ENCODE results near the gene ROR1. TPM values are rescaled to one million over a fixed set of nuclear protein-coding genes. Genes with fewer than 3 reads are reported as not detected.

The ROR1 gene
- total and polyA plus RNA-seq, 5 donors from 2014 or later: not detected

DNA sequence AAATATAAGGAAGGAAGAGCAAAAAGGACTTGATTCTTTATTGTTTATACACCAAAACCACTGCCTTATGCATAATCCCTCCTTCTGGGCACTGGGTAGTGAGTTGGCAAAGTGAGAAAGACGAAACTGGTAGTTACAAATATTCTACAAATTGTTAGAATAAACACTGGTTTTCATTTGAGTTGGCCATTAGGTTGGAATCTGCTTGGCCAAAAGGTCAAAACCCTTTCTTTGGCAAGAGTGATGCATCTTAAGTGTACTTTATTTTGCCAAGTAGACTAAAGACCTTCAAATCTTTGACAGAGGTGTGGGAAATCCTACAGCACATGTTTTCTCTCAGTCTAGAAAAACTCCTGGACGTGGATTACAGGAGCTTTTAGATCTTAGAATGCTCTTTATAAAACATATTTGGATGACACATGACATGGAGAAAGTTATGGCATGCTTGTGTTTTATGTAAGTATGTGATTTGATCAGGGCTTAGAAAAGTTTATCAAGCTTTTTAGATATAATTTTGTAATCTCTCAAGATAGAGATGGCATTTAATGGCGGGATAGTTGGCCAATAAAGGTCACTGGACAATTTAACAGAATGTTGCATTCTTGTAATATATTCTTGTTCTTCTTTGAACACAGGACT is 120.9 kb downstream of the ROR1 start:
- Histone ChIP-seq H3K27me3 (ENCODE audit: control insufficient read depth, insufficient read depth, low read length) (peaks cover 1% of the 10 kb centered on the region), H3K36me3 (ENCODE audit: control insufficient read depth, insufficient read depth, low read length) (no peaks in the 10 kb centered on the region), H3K27ac (ENCODE audit: insufficient read depth, low read length, poor library complexity, severe bottlenecking) (no peak overlapping the region), H3K9me3 (ENCODE audit: control insufficient read depth in 2 of 2, low read length in 2 of 2) (no peaks in the 10 kb centered on the region), H3K4me1 (ENCODE audit: control insufficient read depth, insufficient read depth, low read length, poor library complexity, severe bottlenecking) (no peaks in the 10 kb centered on the region), H3K4me3 (ENCODE audit: low read depth, low read length) (no peak overlapping the region)
- no peak overlapping the region for H3K27ac Mint-ChIP-seq
- no peaks in the 10 kb centered on the region for H3K4me1 Mint-ChIP-seq
- ATAC-seq (ENCODE audit: low read depth in 2 of 2) (no peak), DNase-seq (no peak)
- H3K36me3 Mint-ChIP-seq: no peaks in the 10 kb centered on the region
- H3K9me3 Mint-ChIP-seq: peaks cover 0 to 5% (median 0%) of the 10 kb centered on the region in 7 donors
- no peak overlapping the region for H3K4me3 Mint-ChIP-seq
- H3K27me3 Mint-ChIP-seq: peaks cover 6% of the 10 kb centered on the region

DNA sequence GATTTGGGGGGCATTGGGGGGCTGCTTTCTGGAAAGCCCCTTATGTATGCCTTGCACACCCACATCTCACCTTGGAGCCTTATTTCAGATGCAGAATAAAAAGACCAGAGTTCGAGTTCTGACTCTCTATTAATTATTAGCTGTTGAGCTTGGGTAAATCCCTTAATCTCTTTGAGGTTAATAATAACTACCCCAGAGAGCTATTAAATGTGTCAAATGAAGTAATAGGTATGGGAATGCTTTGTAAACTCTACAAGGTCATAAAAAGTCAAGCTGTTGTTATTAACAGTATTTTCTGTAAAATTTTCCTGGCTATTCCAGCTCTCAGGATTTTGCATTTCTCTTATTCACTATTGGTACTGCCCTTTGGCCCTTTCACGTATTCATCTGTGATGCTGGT is 122.9 kb downstream of the ROR1 start:
- Histone ChIP-seq H3K9me3 (ENCODE audit: control insufficient read depth in 2 of 2, low read length in 2 of 2) (no peaks in the 10 kb centered on the region), H3K4me1 (ENCODE audit: control insufficient read depth, insufficient read depth, low read length, poor library complexity, severe bottlenecking) (no peaks in the 10 kb centered on the region), H3K4me3 (ENCODE audit: low read depth, low read length) (no peak overlapping the region), H3K27ac (ENCODE audit: insufficient read depth, low read length, poor library complexity, severe bottlenecking) (no peak overlapping the region), H3K36me3 (ENCODE audit: control insufficient read depth, insufficient read depth, low read length) (no peaks in the 10 kb centered on the region), H3K27me3 (ENCODE audit: control insufficient read depth, insufficient read depth, low read length) (peaks cover 1% of the 10 kb centered on the region)
- H3K27ac Mint-ChIP-seq: no peak overlapping the region
- DNase-seq (no peak), ATAC-seq (ENCODE audit: low read depth in 2 of 2) (no peak)
- no peaks in the 10 kb centered on the region for H3K36me3 Mint-ChIP-seq
- H3K4me3 Mint-ChIP-seq: no peak overlapping the region
- H3K4me1 Mint-ChIP-seq: no peaks in the 10 kb centered on the region
- H3K9me3 Mint-ChIP-seq: peaks cover 0 to 3% (median 0%) of the 10 kb centered on the region in 7 donors
- H3K27me3 Mint-ChIP-seq: peaks cover 6% of the 10 kb centered on the region

DNA sequence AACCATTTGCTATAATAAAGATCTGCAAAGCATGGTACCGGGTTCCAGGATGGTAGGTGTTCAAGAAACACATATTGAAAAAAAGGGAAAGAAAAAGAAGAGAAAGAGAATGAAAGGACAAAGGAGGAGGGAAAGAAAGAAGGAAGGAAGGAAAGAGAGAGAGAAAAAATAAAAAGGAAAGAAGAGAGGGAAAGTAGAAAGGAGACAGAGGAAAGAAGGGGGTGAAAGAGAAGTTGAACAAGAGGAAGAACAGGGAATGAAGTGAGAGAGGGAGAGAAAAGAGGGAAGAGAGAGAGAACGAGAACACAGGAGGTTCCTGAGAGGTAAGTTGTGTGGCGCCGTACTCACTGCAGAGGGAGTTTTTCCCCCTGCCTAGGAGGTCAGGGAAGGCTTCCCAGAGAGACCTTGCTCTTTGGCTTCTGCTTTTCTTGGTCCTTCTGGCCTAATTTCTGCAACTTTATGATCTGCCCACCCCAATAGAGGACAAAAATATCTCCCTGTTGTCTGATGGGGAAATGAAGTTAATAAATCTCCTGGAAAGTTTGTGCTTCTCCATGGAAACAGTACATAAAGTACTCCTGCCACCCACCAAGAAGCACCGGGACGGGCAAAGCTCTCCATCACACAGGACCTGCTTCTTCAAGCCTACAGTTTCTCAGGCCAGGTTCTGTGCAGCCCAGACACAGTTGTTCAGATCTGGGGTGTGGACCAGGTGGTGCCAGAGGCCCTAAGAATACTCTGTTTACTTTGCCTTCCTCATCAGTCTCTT is 124.8 kb downstream of the ROR1 start:
- H3K9me3 ChIP-seq (ENCODE audit: control insufficient read depth in 2 of 2, low read length in 2 of 2): no peaks in the 10 kb centered on the region
- H3K4me1 ChIP-seq (ENCODE audit: control insufficient read depth, insufficient read depth, low read length, poor library complexity, severe bottlenecking): no peaks in the 10 kb centered on the region
- Mint-ChIP-seq H3K36me3 (no peaks in the 10 kb centered on the region), H3K4me1 (no peaks in the 10 kb centered on the region), H3K27me3 (peaks cover 6% of the 10 kb centered on the region), H3K27ac (no peak overlapping the region), H3K4me3 (no peak overlapping the region), H3K9me3 (peaks cover 0 to 2% (median 0%) of the 10 kb centered on the region in 7 donors)
- DNase-seq: no peak
- H3K4me3 ChIP-seq (ENCODE audit: low read depth, low read length): no peak overlapping the region
- no peak for ATAC-seq (ENCODE audit: low read depth in 2 of 2)
- H3K27ac ChIP-seq (ENCODE audit: insufficient read depth, low read length, poor library complexity, severe bottlenecking): no peak overlapping the region
- no peaks in the 10 kb centered on the region for H3K27me3 ChIP-seq (ENCODE audit: control insufficient read depth, insufficient read depth, low read length)
- no peaks in the 10 kb centered on the region for H3K36me3 ChIP-seq (ENCODE audit: control insufficient read depth, insufficient read depth, low read length)

DNA sequence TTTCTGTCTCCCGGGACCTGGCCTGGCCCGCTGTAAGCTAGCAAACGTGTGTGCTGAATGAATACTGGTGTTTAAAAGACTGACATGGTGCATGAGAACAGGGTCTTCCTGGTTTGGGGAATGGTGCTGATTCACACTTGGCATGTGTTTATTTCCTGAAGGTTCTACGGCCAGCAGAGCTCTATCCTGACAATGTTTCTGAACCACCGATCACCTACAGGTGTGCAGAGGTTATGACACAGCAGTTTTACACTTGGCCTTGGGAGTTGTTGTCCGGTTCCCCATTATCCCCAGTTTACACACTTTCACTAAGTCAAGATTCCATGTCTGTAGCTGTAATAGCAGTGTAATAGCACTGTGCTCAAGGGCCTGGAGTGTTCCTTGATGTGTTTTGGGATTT is 127.3 kb downstream of the ROR1 start:
- no peak overlapping the region for H3K4me3 ChIP-seq (ENCODE audit: low read depth, low read length)
- peaks cover 4% of the 10 kb centered on the region for H3K27me3 ChIP-seq (ENCODE audit: control insufficient read depth, insufficient read depth, low read length)
- H3K36me3 ChIP-seq (ENCODE audit: control insufficient read depth, insufficient read depth, low read length): no peaks in the 10 kb centered on the region
- H3K27me3 Mint-ChIP-seq: peaks cover 6% of the 10 kb centered on the region
- H3K4me1 Mint-ChIP-seq: no peaks in the 10 kb centered on the region
- H3K27ac Mint-ChIP-seq: no peak overlapping the region
- H3K4me1 ChIP-seq (ENCODE audit: control insufficient read depth, insufficient read depth, low read length, poor library complexity, severe bottlenecking): no peaks in the 10 kb centered on the region
- DNase-seq (no peak), ATAC-seq (ENCODE audit: low read depth in 2 of 2) (no peak)
- no peak overlapping the region for H3K27ac ChIP-seq (ENCODE audit: insufficient read depth, low read length, poor library complexity, severe bottlenecking)
- H3K4me3 Mint-ChIP-seq: no peak overlapping the region
- no peaks in the 10 kb centered on the region for H3K9me3 ChIP-seq (ENCODE audit: control insufficient read depth in 2 of 2, low read length in 2 of 2)
- H3K9me3 Mint-ChIP-seq: peaks cover 0 to 1% (median 0%) of the 10 kb centered on the region in 7 donors
- H3K36me3 Mint-ChIP-seq: no peaks in the 10 kb centered on the region

DNA sequence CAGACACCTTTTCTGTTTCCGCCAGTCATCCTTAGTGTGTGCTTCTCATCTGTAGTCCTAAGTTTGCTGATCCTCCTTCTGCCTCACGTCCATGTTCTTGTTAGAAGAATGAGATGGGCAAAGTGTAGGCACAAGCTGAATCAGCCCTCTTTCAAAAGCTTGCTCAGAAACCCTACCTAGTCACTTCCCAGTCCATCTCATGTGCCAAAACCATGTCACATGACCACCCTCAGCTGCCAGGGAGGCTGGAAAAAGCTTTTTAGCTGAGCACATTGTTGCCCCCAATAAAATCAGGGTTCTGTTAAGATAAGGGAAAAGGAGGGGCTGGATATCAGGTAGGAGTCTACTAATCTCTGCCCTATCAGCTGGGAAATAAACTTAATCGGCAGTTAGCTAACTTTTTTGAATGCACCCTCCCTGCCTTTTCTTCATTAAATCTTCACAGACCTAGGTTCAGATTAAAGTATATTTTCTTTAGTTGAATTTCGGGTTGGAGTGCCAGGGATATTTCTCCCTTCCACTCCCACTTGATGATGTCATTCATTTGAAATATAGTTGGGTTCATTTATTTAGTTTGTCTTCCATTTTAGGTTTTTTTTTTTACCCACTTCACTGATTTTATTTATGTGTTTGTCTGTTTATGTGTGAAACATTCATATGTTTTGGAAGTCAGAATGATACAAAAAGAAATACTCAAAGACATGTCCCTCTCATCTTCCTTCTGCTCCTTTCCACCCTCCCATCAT is 129.2 kb downstream of the ROR1 start:
- H3K4me3 Mint-ChIP-seq: no peak overlapping the region

DNA sequence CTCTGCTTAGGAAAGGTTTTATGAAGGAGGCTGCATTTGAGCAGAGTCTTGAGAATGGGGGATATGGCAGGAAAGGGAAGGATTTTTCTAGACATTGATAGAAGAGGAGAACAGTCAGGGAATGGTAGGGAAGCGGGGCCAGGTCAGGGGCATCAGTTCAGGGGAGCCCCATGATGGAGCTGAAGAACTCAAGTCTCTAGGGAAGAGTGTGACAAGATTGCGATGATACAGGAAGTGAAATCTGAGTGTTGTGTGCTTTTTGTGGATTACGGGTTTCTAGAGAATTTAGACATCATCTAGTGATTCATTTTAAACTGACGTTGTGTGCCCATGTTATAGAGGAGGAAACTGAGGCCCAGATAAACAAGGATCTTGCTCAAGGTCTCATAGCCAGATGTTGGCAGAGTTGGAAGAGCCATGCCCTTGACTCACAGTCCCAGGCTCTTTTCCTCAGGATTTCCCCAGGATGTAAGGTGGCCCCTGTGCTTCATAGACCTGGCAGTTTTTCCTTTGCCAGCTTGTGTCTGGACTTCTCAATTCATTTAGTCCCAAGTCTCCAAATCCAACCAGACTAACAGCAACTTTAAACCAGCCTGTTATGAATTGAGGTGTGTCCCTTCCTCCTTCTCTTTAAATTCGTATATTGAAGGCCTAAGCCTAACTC is 130.3 kb downstream of the ROR1 start:
- Mint-ChIP-seq H3K4me1 (no peaks in the 10 kb centered on the region), H3K4me3 (no peak overlapping the region), H3K9me3 (no peaks in the 10 kb centered on the region), H3K27me3 (no peaks in the 10 kb centered on the region), H3K27ac (no peak overlapping the region), H3K36me3 (no peaks in the 10 kb centered on the region)
- no peak overlapping the region for H3K4me3 ChIP-seq (ENCODE audit: low read depth, low read length)
- DNase-seq: no peak
- H3K4me1 ChIP-seq (ENCODE audit: control insufficient read depth, insufficient read depth, low read length, poor library complexity, severe bottlenecking): no peaks in the 10 kb centered on the region
- no peaks in the 10 kb centered on the region for H3K36me3 ChIP-seq (ENCODE audit: control insufficient read depth, insufficient read depth, low read length)
- no peaks in the 10 kb centered on the region for H3K9me3 ChIP-seq (ENCODE audit: control insufficient read depth in 2 of 2, low read length in 2 of 2)
- peaks cover 6% of the 10 kb centered on the region for H3K27me3 ChIP-seq (ENCODE audit: control insufficient read depth, insufficient read depth, low read length)
- H3K27ac ChIP-seq (ENCODE audit: insufficient read depth, low read length, poor library complexity, severe bottlenecking): no peak overlapping the region
- no peak for ATAC-seq (ENCODE audit: low read depth in 2 of 2)

More for the DNA sequence above, 129.2 kb downstream of the ROR1 start:
- no peaks in the 10 kb centered on the region for H3K4me1 ChIP-seq (ENCODE audit: control insufficient read depth, insufficient read depth, low read length, poor library complexity, severe bottlenecking)
- H3K27ac Mint-ChIP-seq: no peak overlapping the region
- DNase-seq: no peak
- H3K36me3 Mint-ChIP-seq: no peaks in the 10 kb centered on the region
- H3K9me3 ChIP-seq (ENCODE audit: control insufficient read depth in 2 of 2, low read length in 2 of 2): no peaks in the 10 kb centered on the region
- ATAC-seq (ENCODE audit: low read depth in 2 of 2): no peak
- H3K27me3 Mint-ChIP-seq: peaks cover 2% of the 10 kb centered on the region
- no peak overlapping the region for H3K27ac ChIP-seq (ENCODE audit: insufficient read depth, low read length, poor library complexity, severe bottlenecking)
- peaks cover 6% of the 10 kb centered on the region for H3K27me3 ChIP-seq (ENCODE audit: control insufficient read depth, insufficient read depth, low read length)
- H3K36me3 ChIP-seq (ENCODE audit: control insufficient read depth, insufficient read depth, low read length): no peaks in the 10 kb centered on the region
- no peaks in the 10 kb centered on the region for H3K9me3 Mint-ChIP-seq
- H3K4me1 Mint-ChIP-seq: no peaks in the 10 kb centered on the region
- H3K4me3 ChIP-seq (ENCODE audit: low read depth, low read length): no peak overlapping the region

DNA sequence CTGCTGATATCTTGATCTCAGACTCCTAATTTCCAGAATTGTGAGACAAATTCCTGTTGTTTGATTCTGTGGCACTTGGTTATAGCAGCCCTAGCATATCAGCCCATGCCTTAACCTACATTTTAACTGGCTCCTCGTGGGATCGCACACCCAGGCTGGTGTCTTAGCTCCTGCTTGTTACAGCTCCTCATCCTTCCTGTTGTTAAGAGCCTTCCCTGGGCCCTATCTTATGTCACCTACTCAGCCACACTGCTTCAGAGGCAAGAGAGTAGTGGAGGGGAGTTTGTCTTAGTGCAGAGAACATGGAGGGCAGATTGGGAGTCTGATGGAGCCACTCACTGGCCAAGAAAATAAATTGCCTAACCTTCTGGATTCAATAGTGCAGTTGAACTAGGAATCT is 131.0 kb downstream of the ROR1 start:
- ATAC-seq (ENCODE audit: low read depth in 2 of 2) (no peak), DNase-seq (no peak)
- H3K36me3 ChIP-seq (ENCODE audit: control insufficient read depth, insufficient read depth, low read length): no peaks in the 10 kb centered on the region
- H3K27me3 ChIP-seq (ENCODE audit: control insufficient read depth, insufficient read depth, low read length): peaks cover 6% of the 10 kb centered on the region
- Mint-ChIP-seq H3K27ac (no peak overlapping the region), H3K4me3 (no peak overlapping the region), H3K27me3 (no peaks in the 10 kb centered on the region), H3K4me1 (no peaks in the 10 kb centered on the region), H3K36me3 (no peaks in the 10 kb centered on the region), H3K9me3 (no peaks in the 10 kb centered on the region)
- H3K4me3 ChIP-seq (ENCODE audit: low read depth, low read length): no peak overlapping the region
- H3K27ac ChIP-seq (ENCODE audit: insufficient read depth, low read length, poor library complexity, severe bottlenecking): no peak overlapping the region
- H3K9me3 ChIP-seq (ENCODE audit: control insufficient read depth in 2 of 2, low read length in 2 of 2): no peaks in the 10 kb centered on the region
- no peaks in the 10 kb centered on the region for H3K4me1 ChIP-seq (ENCODE audit: control insufficient read depth, insufficient read depth, low read length, poor library complexity, severe bottlenecking)

Measured in CD4-positive, CD25-positive, alpha-beta regulatory T cell (primary cell).